HCT116 (cell line): ENCODE results near the gene C10orf120. TPM values are rescaled to one million over a fixed set of nuclear protein-coding genes. Genes with fewer than 3 reads are reported as not detected.

Source experiments
- ATAC-seq: fragments of 200-7000 bp; cut with Tn5 transposase; 2 replicates; pipeline ENCODE4 v1.9.1; 2020; ENCODE audit warnings: mild to moderate bottlenecking, moderate library complexity
- BruUV-seq: library from RNA; stranded (reverse); fragments of 400-500 nt; replicated peaks from 2 replicates; lab custom pipeline; 2021; lab: Mats Ljungman, UMichigan
- CTCF ChIA-PET: fragments of 300-600 bp; sonication (Branson Sonifier 250); formaldehyde crosslinking; loops from one replicate; lab custom pipeline; 2021; ENCODE audit warnings: antibody characterized with exemption; lab: Charles Lee
- POLR2A ChIA-PET: fragments of 300-600, 350-600 bp; sonication (Branson Sonifier 250); formaldehyde crosslinking; loops from one replicate; lab custom pipeline; 2021; ENCODE audit warnings: antibody characterized with exemption; lab: Charles Lee
- RAD21 ChIA-PET, 2 experiments: fragments of 300-600 bp; sonication (Branson Sonifier 250); formaldehyde crosslinking; loops; one replicate each; lab custom pipeline; 2023; ENCODE audit warnings: low total read pairs in 2 of 2; ENCODE audit not compliant: uncharacterized antibody in 2 of 2, unreplicated experiment in 2 of 2, low non-redundant PET in 1 of 2; lab: Charles Lee
- DNase-seq: peaks from one replicate; pipeline ENCODE4 v3.0.0-alpha.2; 2010; ENCODE audit warnings: low read depth, low spot score
- H2AFZ ChIP-seq: fragments of 200-600 bp; shearing (Covaris generic), sonication (generic); 2 replicates; pipeline ENCODE4 v1.6.1; 2017; ENCODE audit warnings: low read depth, mixed run types, mixed read lengths, antibody characterized with exemption, low read length; ENCODE audit not compliant: poor library complexity, severe bottlenecking
- H3K27ac ChIP-seq: 2 replicates; pipeline ENCODE4 v1.5.1; 2012; ENCODE audit warnings: low read depth, low read length
- H3K27me3 ChIP-seq: fragments of 200-600 bp; sonication (generic); 2 replicates; pipeline ENCODE4 v1.6.1; 2016; ENCODE audit warnings: mixed run types, low read length, mixed read lengths; ENCODE audit not compliant: insufficient read depth
- H3K36me3 ChIP-seq, 2 experiments: fragments of 200-500 bp in 1 of 2; fragments of 200-600 bp in 1 of 2; sonication (Bioruptor generic) in 1 of 2; sonication (generic) in 1 of 2; 2 replicates each; pipeline versions ENCODE4 v1.5.1 to v1.6.1; 2014 to 2016; ENCODE audit warnings: low read length in 2 of 2, inconsistent platforms in 1 of 2, mixed read lengths in 1 of 2, mixed run types in 1 of 2; ENCODE audit not compliant: insufficient read depth in 2 of 2, control insufficient read depth in 1 of 2
- H3K4me1 ChIP-seq, 2 experiments: fragments of 200-600 bp in 1 of 2; sonication (generic) in 1 of 2; 2 replicates each; pipeline versions ENCODE4 v1.5.1 to v1.6.1; 2012 to 2017; ENCODE audit warnings: low read length in 2 of 2, inconsistent platforms in 1 of 2, mild to moderate bottlenecking in 1 of 2, mixed read lengths in 1 of 2, mixed run types in 1 of 2, moderate library complexity in 1 of 2; ENCODE audit not compliant: insufficient read depth in 2 of 2, control insufficient read depth in 1 of 2
- H3K4me2 ChIP-seq: fragments of 200-600 bp; sonication (generic); 2 replicates; pipeline ENCODE4 v1.6.1; 2017; ENCODE audit warnings: mixed run types, low read length, mixed read lengths
- H3K4me3 ChIP-seq, 2 experiments: fragments of 200-600 bp in 1 of 2; sonication (generic) in 1 of 2; replicated peaks in 1 of 2; 2 replicates each; pipeline ENCODE4 v1.5.1; 2011 to 2016; ENCODE audit warnings: low read length in 2 of 2, control low read depth in 1 of 2, low read depth in 1 of 2, mild to moderate bottlenecking in 1 of 2, mixed read lengths in 1 of 2, mixed run types in 1 of 2
- H3K79me2 ChIP-seq: fragments of 200-600 bp; sonication (generic); 2 replicates; pipeline ENCODE4 v1.6.1; 2017; ENCODE audit warnings: mild to moderate bottlenecking, mixed run types, low read length, moderate library complexity, mixed read lengths; ENCODE audit not compliant: insufficient read depth
- H3K9ac ChIP-seq: fragments of 200-600 bp; sonication (generic); 2 replicates; pipeline ENCODE4 v1.6.1; 2016; ENCODE audit warnings: low read length, mixed read lengths
- H3K9me2 ChIP-seq: fragments of 200-600 bp; sonication (generic), shearing (Covaris generic); 2 replicates; pipeline ENCODE4 v1.6.1; 2017; ENCODE audit warnings: mixed run types, mild to moderate bottlenecking, moderate library complexity; ENCODE audit not compliant: insufficient read depth
- H3K9me3 ChIP-seq, 2 experiments: fragments of 200-500 bp in 1 of 2; fragments of 200-600 bp in 1 of 2; sonication (Bioruptor generic) in 1 of 2; sonication (generic) in 1 of 2; 2 replicates each; pipeline ENCODE4 v1.6.1; 2014 to 2017; ENCODE audit warnings: low read length in 2 of 2, mixed read lengths in 2 of 2, inconsistent platforms in 1 of 2, low read depth in 1 of 2, mild to moderate bottlenecking in 1 of 2, mixed run types in 1 of 2, moderate library complexity in 1 of 2; ENCODE audit not compliant: control insufficient read depth in 1 of 2, insufficient read depth in 1 of 2
- H4K20me1 ChIP-seq: fragments of 200-600 bp; sonication (generic), shearing (Covaris generic); 2 replicates; pipeline ENCODE4 v1.6.1; 2017; ENCODE audit warnings: mixed run types, mild to moderate bottlenecking, moderate library complexity; ENCODE audit not compliant: insufficient read depth
- CBX3 ChIP-seq: IDR thresholded peaks from 2 replicates; pipeline ENCODE4 v1.6.1; 2012; ENCODE audit warnings: low read depth
- CTCF ChIP-seq, 3 experiments: fragments of 200-600 bp in 1 of 3; sonication (generic) in 1 of 3; IDR thresholded peaks in 2 of 3; conservative IDR thresholded peaks in 1 of 3; 2 replicates each; pipeline ENCODE4 v1.5.1; 2012 to 2017; ENCODE audit warnings: low read depth in 2 of 3, low read length in 2 of 3, antibody characterized with exemption in 1 of 3, borderline replicate concordance in 1 of 3, control low read depth in 1 of 3, mild to moderate bottlenecking in 1 of 3, mixed read lengths in 1 of 3, mixed run types in 1 of 3, moderate library complexity in 1 of 3; ENCODE audit not compliant: insufficient read depth in 1 of 3
- EGR1 ChIP-seq: IDR thresholded peaks from 2 replicates; pipeline ENCODE4 v1.6.1; 2012; ENCODE audit warnings: low read depth
- EZH2 ChIP-seq: fragments of 200-600 bp; sonication (generic); IDR thresholded peaks from 2 replicates; pipeline ENCODE4 v1.6.1; 2017; ENCODE audit warnings: antibody characterized with exemption, mixed run types
- POLR2AphosphoS5 ChIP-seq: IDR thresholded peaks from 2 replicates; pipeline ENCODE4 v1.6.1; 2011; ENCODE audit warnings: mild to moderate bottlenecking, low read depth, low read length, moderate library complexity
- RAD21 ChIP-seq: IDR thresholded peaks from 2 replicates; pipeline ENCODE4 v1.6.1; 2012; ENCODE audit warnings: low read depth, mild to moderate bottlenecking
- SIN3A ChIP-seq: IDR thresholded peaks from 2 replicates; pipeline ENCODE4 v1.6.1; 2012; ENCODE audit warnings: low read depth
- TCF7L2 ChIP-seq: IDR thresholded peaks from 2 replicates; pipeline ENCODE4 v1.7.0; 2011; ENCODE audit warnings: borderline replicate concordance, inconsistent platforms; ENCODE audit not compliant: insufficient read depth, insufficient read length; ENCODE audit errors: extremely low read depth
- YY1 ChIP-seq: IDR thresholded peaks from 2 replicates; pipeline ENCODE4 v1.6.1; 2011; ENCODE audit warnings: low read length, low read depth, moderate library complexity, mild to moderate bottlenecking; ENCODE audit not compliant: insufficient replicate concordance; ENCODE audit errors: extremely low read depth
- ZFX ChIP-seq: fragments of 450-650 bp; IDR thresholded peaks from 2 replicates; pipeline ENCODE4 v1.6.1; 2017
- ZNF274 ChIP-seq: fragments of 200-500 bp; sonication (Bioruptor generic); IDR thresholded peaks from 2 replicates; pipeline ENCODE4 v1.6.1; 2014; ENCODE audit warnings: mild to moderate bottlenecking, low read depth, low read length, inconsistent platforms
- intact Hi-C: fragments of 100-400 bp; cut with micrococcal nuclease; formaldehyde crosslinking; loops from 2 replicates; pipeline ENCODE4 v1.10.0; 2022
- total RNA-seq: library from RNA; stranded (reverse); gene quantifications from one replicate; pipeline ENCODE4 v1.2.1, GENCODE V29; 2021; ENCODE audit not compliant: unreplicated experiment
- TF ChIP-seq, protein P1 (sequence below): IDR thresholded peaks from 2 replicates; pipeline ENCODE4 v1.6.1; 2012
- TF ChIP-seq, protein P2 (sequence below): IDR thresholded peaks from 2 replicates; pipeline ENCODE4 v1.6.1; 2012; ENCODE audit warnings: low read depth
- TF ChIP-seq, protein P3 (sequence below): IDR thresholded peaks from 2 replicates; pipeline ENCODE4 v1.6.1; 2012
- TF ChIP-seq, protein P4 (sequence below): IDR thresholded peaks from 2 replicates; pipeline ENCODE4 v1.6.1; 2011; ENCODE audit warnings: mild to moderate bottlenecking, low read length, moderate library complexity; ENCODE audit not compliant: insufficient replicate concordance; ENCODE audit errors: extremely low read depth

Gene C10orf120
- total RNA-seq, 1 experiment from 2014 or later: not detected

GRCh38 chr10:122746408-122746807 lies 46.8 kb upstream of the C10orf120 start:
- Histone ChIP-seq H4K20me1 (no peaks in the 10 kb centered on the region), H3K9ac (no peak overlapping the region), H3K79me2 (no peaks in the 10 kb centered on the region), H2AFZ (no peak overlapping the region), H3K4me1 (no peaks in the 10 kb centered on the region), H3K27me3 (peaks cover 56% of the 10 kb centered on the region), H3K9me3 (no peaks in the 10 kb centered on the region), H3K4me2 (no peak overlapping the region), H3K9me2 (no peaks in the 10 kb centered on the region), H3K36me3 (no peaks in the 10 kb centered on the region), H3K4me3 (no peak overlapping the region), H3K27ac (no peak overlapping the region)
- ChIA-PET RAD21 (no interaction called here), POLR2A (no interaction called here), CTCF (interaction anchor here (0.8 to 1.0 kb wide), 2 partner anchors 10 to 97 kb away, joined by 3 read pairs; no protein-coding TSS in a partner anchor)
- intact Hi-C loops: no loop called here
- ATAC-seq: no peak; the same call in 1 of the 2 replicates
- TF ChIP-seq, protein P1, sequence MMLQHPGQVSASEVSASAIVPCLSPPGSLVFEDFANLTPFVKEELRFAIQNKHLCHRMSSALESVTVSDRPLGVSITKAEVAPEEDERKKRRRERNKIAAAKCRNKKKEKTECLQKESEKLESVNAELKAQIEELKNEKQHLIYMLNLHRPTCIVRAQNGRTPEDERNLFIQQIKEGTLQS: no peak
- TF ChIP-seq, protein P2, sequence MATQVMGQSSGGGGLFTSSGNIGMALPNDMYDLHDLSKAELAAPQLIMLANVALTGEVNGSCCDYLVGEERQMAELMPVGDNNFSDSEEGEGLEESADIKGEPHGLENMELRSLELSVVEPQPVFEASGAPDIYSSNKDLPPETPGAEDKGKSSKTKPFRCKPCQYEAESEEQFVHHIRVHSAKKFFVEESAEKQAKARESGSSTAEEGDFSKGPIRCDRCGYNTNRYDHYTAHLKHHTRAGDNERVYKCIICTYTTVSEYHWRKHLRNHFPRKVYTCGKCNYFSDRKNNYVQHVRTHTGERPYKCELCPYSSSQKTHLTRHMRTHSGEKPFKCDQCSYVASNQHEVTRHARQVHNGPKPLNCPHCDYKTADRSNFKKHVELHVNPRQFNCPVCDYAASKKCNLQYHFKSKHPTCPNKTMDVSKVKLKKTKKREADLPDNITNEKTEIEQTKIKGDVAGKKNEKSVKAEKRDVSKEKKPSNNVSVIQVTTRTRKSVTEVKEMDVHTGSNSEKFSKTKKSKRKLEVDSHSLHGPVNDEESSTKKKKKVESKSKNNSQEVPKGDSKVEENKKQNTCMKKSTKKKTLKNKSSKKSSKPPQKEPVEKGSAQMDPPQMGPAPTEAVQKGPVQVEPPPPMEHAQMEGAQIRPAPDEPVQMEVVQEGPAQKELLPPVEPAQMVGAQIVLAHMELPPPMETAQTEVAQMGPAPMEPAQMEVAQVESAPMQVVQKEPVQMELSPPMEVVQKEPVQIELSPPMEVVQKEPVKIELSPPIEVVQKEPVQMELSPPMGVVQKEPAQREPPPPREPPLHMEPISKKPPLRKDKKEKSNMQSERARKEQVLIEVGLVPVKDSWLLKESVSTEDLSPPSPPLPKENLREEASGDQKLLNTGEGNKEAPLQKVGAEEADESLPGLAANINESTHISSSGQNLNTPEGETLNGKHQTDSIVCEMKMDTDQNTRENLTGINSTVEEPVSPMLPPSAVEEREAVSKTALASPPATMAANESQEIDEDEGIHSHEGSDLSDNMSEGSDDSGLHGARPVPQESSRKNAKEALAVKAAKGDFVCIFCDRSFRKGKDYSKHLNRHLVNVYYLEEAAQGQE: no peak
- TF ChIP-seq EGR1 (no peak), POLR2AphosphoS5 (no peak), ZNF274 (no peak), ZFX (no peak), EZH2 (no peak), CTCF (IDR thresholded peaks at IDR 0.05 in 2 of 3, conservative IDR thresholded peaks at IDR 0.05 in 1 of 3; ENCODE audit: borderline replicate concordance in 1 of 3, insufficient read depth in 1 of 3, low read depth in 2 of 3, low read length in 2 of 3) (no peak), TCF7L2 (no peak), CBX3 (no peak), RAD21 (no peak), SIN3A (no peak), YY1 (no peak)
- TF ChIP-seq, protein P3, sequence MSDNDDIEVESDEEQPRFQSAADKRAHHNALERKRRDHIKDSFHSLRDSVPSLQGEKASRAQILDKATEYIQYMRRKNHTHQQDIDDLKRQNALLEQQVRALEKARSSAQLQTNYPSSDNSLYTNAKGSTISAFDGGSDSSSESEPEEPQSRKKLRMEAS: no peak
- TF ChIP-seq, protein P4, sequence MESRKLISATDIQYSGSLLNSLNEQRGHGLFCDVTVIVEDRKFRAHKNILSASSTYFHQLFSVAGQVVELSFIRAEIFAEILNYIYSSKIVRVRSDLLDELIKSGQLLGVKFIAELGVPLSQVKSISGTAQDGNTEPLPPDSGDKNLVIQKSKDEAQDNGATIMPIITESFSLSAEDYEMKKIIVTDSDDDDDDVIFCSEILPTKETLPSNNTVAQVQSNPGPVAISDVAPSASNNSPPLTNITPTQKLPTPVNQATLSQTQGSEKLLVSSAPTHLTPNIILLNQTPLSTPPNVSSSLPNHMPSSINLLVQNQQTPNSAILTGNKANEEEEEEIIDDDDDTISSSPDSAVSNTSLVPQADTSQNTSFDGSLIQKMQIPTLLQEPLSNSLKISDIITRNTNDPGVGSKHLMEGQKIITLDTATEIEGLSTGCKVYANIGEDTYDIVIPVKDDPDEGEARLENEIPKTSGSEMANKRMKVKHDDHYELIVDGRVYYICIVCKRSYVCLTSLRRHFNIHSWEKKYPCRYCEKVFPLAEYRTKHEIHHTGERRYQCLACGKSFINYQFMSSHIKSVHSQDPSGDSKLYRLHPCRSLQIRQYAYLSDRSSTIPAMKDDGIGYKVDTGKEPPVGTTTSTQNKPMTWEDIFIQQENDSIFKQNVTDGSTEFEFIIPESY: no peak
- BruUV-seq: no TSS peak
- DNase-seq: no peak
